ENCODE results near the gene HSD17B1. TPM values are rescaled to one million over a fixed set of nuclear protein-coding genes. Genes with fewer than 3 reads are reported as not detected.
A peak's percentile ranks its signal among the peaks of the same experiment; 100 is the strongest.

The HSD17B1 gene
- total RNA-seq, 2 donors from 2014 or later, result 1.3 to 1.8 TPM

GRCh38 chr17:42586514-42587230 is 33.9 kb downstream of the HSD17B1 start:
- no peak for ATAC-seq (replicated peaks in 1 of 2)
- H3K27ac Mint-ChIP-seq, result peak overlapping the region; percentile 47
- DNase-seq, result no peak
- H3K9me3 Mint-ChIP-seq, result no peaks in the 10 kb centered on the region
- H3K4me1 Mint-ChIP-seq (ENCODE audit: low read depth), result no peaks in the 10 kb centered on the region
- H3K4me3 Mint-ChIP-seq, result no peak overlapping the region
- H3K27me3 Mint-ChIP-seq (ENCODE audit: low read depth), result no peaks in the 10 kb centered on the region
- H3K36me3 Mint-ChIP-seq (ENCODE audit: insufficient read depth in 2 of 2), result peaks cover 11 to 15% of the 10 kb centered on the region in 2 donors

GRCh38 chr17:42590886-42591285 is 38.2 kb downstream of the HSD17B1 start:
- H3K9me3 Mint-ChIP-seq, result no peaks in the 10 kb centered on the region
- H3K27me3 Mint-ChIP-seq (ENCODE audit: low read depth), result no peaks in the 10 kb centered on the region
- peaks cover 6 to 16% of the 10 kb centered on the region in 2 donors for H3K36me3 Mint-ChIP-seq (ENCODE audit: insufficient read depth in 2 of 2)
- no peaks in the 10 kb centered on the region for H3K4me1 Mint-ChIP-seq (ENCODE audit: low read depth)
- ATAC-seq (replicated peaks in 1 of 2) (no peak), DNase-seq (no peak)
- no peak overlapping the region for H3K27ac Mint-ChIP-seq
- H3K4me3 Mint-ChIP-seq, result no peak overlapping the region

DNA sequence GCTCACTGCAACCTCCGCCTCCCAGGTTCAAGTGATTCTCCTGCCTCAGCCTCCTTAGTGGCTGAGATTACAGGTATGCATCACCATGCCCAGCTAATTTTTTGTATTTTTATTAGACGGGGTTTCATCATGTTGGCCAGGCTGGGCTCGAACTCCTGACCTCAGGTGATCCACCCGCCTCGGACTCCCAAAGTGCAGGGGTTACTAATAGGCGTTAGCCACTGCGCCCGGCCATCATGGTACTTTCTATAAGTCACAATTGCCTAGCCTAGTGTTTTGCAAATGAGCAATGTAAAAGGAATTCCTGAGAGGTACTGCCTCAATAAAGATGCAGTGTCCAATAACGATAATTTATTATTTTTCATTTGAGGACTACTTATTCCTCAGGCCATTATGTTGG is 38.7 kb downstream of the HSD17B1 start:
- Mint-ChIP-seq H3K36me3 (ENCODE audit: insufficient read depth in 2 of 2) (peaks cover 8 to 17% of the 10 kb centered on the region in 2 donors), H3K4me3 (no peak overlapping the region), H3K9me3 (no peaks in the 10 kb centered on the region), H3K27ac (no peak overlapping the region), H3K27me3 (ENCODE audit: low read depth) (no peaks in the 10 kb centered on the region), H3K4me1 (ENCODE audit: low read depth) (no peaks in the 10 kb centered on the region)
- no peak for DNase-seq
- no peak for ATAC-seq (replicated peaks in 1 of 2)

DNA sequence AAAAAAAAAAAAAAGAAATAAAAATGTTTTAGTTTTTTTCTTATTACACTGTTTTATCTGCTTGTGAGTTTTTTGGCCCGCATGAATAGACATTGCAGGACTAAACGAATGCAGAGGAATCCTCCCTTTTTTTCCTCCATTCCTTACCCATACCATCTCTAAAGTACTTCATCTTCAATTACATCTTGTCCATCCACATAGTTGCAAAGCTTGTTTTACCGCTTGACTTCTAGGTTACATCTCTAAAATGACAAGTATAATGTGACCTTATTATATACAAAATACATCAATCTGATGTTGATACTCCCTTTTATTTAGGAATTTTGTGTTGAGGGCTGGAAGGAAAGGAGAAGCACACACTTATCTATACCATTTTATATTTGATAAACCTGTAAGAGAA is 43.7 kb downstream of the HSD17B1 start:
- Mint-ChIP-seq H3K9me3 (no peaks in the 10 kb centered on the region), H3K27ac (peak overlapping the region; percentile 4), H3K36me3 (ENCODE audit: insufficient read depth in 2 of 2) (peaks cover 4 to 7% of the 10 kb centered on the region in 2 donors), H3K4me1 (ENCODE audit: low read depth) (peaks cover 14% of the 10 kb centered on the region), H3K4me3 (no peak overlapping the region), H3K27me3 (ENCODE audit: low read depth) (no peaks in the 10 kb centered on the region)
- no peak for DNase-seq
- ATAC-seq (replicated peaks in 1 of 2), result no peak

DNA sequence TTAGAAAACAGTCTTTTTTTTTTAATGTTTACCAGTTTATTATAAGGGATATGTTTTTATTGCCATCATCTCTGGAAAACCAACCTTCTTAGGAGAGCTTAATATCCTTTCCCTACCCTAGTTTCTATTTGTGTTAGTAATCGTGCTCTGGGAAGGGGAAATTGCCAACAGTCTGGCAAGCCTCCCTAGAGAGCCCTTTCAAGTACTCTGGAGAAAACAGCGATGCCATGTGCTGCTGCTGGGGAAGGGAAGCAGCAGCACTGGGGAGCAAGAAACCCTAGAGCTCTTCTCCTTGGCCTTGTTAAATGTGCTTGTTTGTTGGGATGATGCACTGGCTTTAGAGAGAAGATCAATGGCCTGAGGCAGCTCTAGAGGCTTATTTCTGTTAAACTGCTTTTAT is 46.2 kb downstream of the HSD17B1 start:
- H3K4me3 Mint-ChIP-seq, result no peak overlapping the region
- no peaks in the 10 kb centered on the region for H3K9me3 Mint-ChIP-seq
- peaks cover 25% of the 10 kb centered on the region for H3K4me1 Mint-ChIP-seq (ENCODE audit: low read depth)
- H3K27me3 Mint-ChIP-seq (ENCODE audit: low read depth), result no peaks in the 10 kb centered on the region
- H3K27ac Mint-ChIP-seq, result peak overlapping the region; percentile 21
- ATAC-seq (replicated peaks in 1 of 2) (no peak), DNase-seq (no peak)
- H3K36me3 Mint-ChIP-seq (ENCODE audit: insufficient read depth in 2 of 2), result peaks cover 4 to 10% of the 10 kb centered on the region in 2 donors

DNA sequence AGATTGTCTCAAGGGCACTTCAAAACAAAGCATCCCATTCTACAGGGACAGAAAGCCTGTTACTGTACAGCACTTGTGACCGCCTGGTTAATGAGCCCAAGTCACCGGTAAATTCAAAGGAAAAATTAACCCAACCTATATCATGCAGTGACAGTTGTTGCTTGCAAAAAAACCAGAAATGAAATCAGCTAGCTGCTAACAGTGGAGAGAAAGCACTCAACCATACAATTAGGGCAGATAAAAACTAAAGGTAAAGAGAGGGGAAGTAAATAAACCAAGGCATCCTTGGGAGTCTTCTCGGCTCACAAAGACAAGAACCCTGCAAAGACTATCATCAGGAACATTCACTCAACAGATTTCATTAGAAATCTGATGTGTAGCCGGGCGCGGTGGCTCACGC is 50.6 kb downstream of the HSD17B1 start:
- H3K4me1 Mint-ChIP-seq (ENCODE audit: low read depth), result peaks cover 69% of the 10 kb centered on the region
- peaks cover 2 to 6% of the 10 kb centered on the region in 2 donors for H3K36me3 Mint-ChIP-seq (ENCODE audit: insufficient read depth in 2 of 2)
- DNase-seq, result no peak
- no peaks in the 10 kb centered on the region for H3K27me3 Mint-ChIP-seq (ENCODE audit: low read depth)
- no peak overlapping the region for H3K27ac Mint-ChIP-seq
- no peak for ATAC-seq (replicated peaks in 1 of 2)
- H3K4me3 Mint-ChIP-seq, result no peak overlapping the region
- no peaks in the 10 kb centered on the region for H3K9me3 Mint-ChIP-seq

Other genes starting within 250 kb of the HSD17B1 start
- 100 to 1,000 TPM; 346 to 380 TPM for gene STAT3, start 164.5 kb upstream of the HSD17B1 start, total RNA-seq
- 1 to 10 TPM; 2.4 to 4.3 TPM for gene CAVIN1, start 129.7 kb upstream of the HSD17B1 start, total RNA-seq
- 10 to 100 TPM; 22.1 TPM for gene ATP6V0A1, start 94.0 kb upstream of the HSD17B1 start, total RNA-seq
- gene NAGLU, start 16.7 kb upstream of the HSD17B1 start, total RNA-seq, result 1 to 10 TPM; 9.4 to 9.8 TPM
- 10 to 100 TPM; 98.2 to 98.5 TPM for gene COASY, start 9.2 kb downstream of the HSD17B1 start, total RNA-seq
- gene MLX, start 14.2 kb downstream of the HSD17B1 start, total RNA-seq, result 10 to 100 TPM; 38.8 to 41.2 TPM
- 10 to 100 TPM; 31.7 to 40.7 TPM for gene PSMC3IP, start 24.8 kb downstream of the HSD17B1 start, total RNA-seq
- gene RETREG3, start 56.5 kb downstream of the HSD17B1 start, total RNA-seq, result 10 to 100 TPM; 41.5 to 42.6 TPM
- gene TUBG1, start 56.8 kb downstream of the HSD17B1 start, total RNA-seq, result 10 to 100 TPM; 42.3 to 51.5 TPM
- 10 to 100 TPM in 1 of 2 donors, 1 to 10 TPM in 1; 8.1 to 11.2 TPM for gene TUBG2, start 106.4 kb downstream of the HSD17B1 start, total RNA-seq
- gene PLEKHH3, start 124.1 kb downstream of the HSD17B1 start, total RNA-seq, result 1 to 10 TPM; 1.2 to 1.9 TPM
- under 1 TPM in 1 of 2 donors, not detected in 1; 0.83 TPM for gene CCR10, start 128.9 kb downstream of the HSD17B1 start, total RNA-seq
- 1 to 10 TPM in 1 of 2 donors, under 1 TPM in 1; 0.53 to 1.3 TPM for gene CNTNAP1, start 129.6 kb downstream of the HSD17B1 start, total RNA-seq
- 10 to 100 TPM; 40.9 to 45.9 TPM for gene EZH1, start 192.1 kb downstream of the HSD17B1 start, total RNA-seq
- gene RAMP2, start 208.3 kb downstream of the HSD17B1 start, total RNA-seq, result not detected
- gene VPS25, start 220.5 kb downstream of the HSD17B1 start, total RNA-seq, result 10 to 100 TPM; 64.4 to 71.6 TPM
- gene WNK4, start 227.7 kb downstream of the HSD17B1 start, total RNA-seq, result 1 to 10 TPM; 1.0 to 1.1 TPM
- 10 to 100 TPM; 21.9 to 23.9 TPM for gene COA3, start 245.8 kb downstream of the HSD17B1 start, total RNA-seq
- under 1 TPM; 0.22 to 0.32 TPM for gene CNTD1, start 245.9 kb downstream of the HSD17B1 start, total RNA-seq